HG03442 (cell line): ENCODE data around the gene GRK4.
"Not testable (repeated sequence)": the region's sequence is repeated elsewhere in the genome, so short reads cannot be mapped to it uniquely, and the experiment has no call there.

Experiments
- ATAC-seq: cut with Tn5 transposase; IDR thresholded peaks from one replicate; pipeline ENCODE4 v1.9.1; 2021; ENCODE audit warnings: mild to moderate bottlenecking, moderate library complexity; ENCODE audit not compliant: unreplicated experiment

Gene GRK4

GRCh38 chr4:2941138-2942036, 22.0 kb upstream of the GRK4 start:
- ATAC-seq, result no peak

DNA sequence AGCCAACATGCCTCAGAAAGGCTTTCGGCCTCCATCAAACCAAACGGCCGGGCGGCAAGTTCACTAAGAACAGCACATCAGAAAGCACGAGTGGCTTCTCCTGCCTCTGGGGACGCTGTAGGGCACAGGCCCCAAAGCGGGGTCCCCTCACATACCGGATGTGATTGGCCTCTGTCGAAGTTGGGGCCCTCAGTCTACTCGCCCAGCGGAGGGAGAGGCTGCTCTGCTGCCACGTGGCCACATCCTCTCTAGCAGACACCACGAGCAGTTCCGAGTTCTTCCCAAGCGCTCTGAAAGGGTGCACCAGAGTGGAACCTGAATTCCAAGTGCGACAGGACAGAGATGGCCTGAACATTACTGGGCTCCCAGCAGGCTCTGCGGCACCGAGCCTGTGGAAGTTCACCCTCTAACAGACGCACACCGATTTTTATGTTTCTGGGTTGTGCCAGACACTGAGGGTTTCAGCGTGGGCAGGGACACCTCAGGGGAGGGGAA, 21.3 kb upstream of the GRK4 start:
- no peak for ATAC-seq

DNA sequence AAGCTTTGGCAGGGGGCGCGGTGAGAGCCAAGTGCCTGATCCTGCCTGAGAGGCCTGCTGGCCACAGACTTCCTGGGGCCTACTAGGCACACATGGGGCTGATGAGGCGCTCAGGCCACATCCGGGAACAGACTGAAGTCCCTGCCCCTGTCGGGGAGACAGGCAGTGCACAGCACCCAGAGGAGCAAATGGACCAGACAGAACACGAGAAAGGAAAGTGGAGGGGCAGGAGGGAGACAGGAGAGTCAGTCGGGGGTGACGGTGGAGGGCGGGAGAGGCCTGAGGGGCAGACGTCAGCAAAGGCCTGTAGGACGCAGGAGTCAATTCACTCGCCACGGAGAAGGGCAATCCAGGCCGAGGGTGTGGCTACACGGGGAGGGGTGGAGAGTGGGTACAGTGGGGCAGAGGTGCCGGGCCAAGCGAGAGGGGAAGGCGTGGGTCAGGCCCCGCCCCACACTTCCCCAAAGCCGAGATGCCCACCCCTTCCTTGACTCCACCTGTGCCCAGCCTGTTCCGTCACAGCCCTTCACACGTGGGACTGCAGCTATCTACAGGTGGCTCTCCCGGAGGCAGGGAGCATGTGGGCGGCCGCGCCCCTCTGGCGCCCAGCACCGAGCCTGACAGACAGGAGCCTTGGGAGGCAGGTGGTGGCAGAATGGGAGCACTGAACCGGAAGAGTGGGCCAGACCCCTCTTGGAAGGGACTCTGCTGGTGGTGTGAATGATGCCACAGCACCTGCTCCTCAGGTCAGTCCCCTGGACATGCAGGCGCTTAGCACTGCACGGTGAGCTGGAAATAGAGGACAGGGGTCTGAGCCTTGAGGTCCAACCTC, 20.6 kb upstream of the GRK4 start:
- no peak for ATAC-seq

- no peak for ATAC-seq
Observed at GRCh38 chr4:2943364-2944090, 19.8 kb upstream of the GRK4 start.

- ATAC-seq, result no peak
Observed at GRCh38 chr4:2944091-2944482, 19.3 kb upstream of the GRK4 start.

DNA sequence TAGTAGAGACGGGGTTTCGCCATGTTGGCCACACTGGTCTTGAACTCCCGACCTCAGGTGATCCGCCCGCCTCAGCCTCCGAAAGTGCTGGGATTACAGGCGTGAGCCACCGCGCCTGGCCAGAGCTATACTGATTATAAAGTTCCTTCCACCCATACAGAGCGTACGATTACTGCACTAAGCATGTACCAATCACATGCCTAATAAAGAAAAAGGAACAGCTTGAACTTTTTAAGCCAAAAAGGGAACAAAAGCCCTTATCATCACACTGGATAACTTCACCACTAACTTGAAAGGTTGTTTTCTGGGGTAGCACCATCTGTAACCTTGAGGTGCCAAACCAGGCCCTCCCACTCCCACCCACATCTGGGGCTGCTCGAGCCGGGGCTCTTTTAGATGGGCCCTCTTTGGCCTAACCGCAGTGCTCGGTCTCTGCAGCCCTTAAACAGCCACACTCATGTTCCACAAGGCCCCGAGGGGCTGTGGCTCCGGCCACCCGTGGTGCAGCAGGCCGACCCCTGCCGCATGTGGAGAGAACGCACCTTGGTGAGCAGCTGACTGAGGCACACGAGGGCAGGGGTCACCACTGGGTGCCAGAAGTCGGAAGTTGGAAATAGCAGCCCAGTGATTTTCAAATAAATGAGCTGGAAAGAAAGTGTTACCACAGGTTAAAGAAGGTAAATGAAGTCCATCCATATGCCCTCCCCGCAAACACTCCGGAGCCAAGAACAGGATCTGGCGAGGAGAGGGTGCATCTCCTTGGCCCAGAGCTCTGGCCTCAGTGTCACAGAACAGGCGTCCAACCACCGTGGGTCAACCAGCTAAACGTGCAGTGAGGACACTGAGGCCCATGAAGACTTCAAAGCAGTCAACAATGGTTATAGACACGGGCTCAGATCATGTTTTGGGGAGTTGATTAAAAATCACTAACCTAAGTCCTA, 18.5 kb upstream of the GRK4 start:
- no peak for ATAC-seq

- ATAC-seq, result not testable (repeated sequence)
Observed at GRCh38 chr4:2945619-2946604, 17.5 kb upstream of the GRK4 start.

DNA sequence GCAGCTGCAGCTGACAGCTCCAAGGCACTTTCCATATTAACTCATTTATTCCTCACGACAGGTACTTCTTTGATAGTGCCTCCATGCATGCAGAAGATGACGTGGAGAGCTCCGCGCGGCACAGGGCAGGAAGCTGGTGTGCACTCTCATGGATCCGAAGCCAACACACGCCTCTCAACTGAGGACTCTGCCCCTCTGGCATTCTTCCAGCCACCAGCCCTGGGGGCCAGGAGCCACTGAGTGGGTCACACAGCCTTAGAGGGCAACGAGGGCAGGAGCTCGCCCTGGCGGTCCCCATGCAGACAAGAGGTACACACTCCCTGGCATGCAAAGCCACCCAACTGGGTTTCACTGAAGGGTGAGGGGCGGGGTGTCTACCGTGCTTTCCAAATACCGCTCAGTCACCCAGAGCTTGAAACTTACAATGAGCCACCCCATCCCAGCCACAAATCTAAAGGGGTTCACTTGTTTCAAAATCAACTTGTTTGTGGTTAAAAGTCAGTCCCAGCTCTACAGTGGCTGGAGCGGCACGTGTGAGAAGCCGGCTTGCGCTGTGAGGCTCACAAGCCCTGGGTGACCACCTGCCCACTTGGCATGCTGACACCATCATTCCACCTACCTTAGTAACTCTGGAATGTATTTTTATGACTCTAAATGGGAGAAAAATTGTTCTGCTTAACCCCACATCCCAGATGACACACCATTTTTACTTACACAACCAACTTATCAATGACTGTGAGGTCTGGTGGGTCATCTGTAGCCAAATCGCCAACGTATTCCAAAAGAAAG, 16.4 kb upstream of the GRK4 start:
- ATAC-seq, result no peak

GRCh38 chr4:2947926-2948325, 15.4 kb upstream of the GRK4 start:
- ATAC-seq, result no peak

DNA sequence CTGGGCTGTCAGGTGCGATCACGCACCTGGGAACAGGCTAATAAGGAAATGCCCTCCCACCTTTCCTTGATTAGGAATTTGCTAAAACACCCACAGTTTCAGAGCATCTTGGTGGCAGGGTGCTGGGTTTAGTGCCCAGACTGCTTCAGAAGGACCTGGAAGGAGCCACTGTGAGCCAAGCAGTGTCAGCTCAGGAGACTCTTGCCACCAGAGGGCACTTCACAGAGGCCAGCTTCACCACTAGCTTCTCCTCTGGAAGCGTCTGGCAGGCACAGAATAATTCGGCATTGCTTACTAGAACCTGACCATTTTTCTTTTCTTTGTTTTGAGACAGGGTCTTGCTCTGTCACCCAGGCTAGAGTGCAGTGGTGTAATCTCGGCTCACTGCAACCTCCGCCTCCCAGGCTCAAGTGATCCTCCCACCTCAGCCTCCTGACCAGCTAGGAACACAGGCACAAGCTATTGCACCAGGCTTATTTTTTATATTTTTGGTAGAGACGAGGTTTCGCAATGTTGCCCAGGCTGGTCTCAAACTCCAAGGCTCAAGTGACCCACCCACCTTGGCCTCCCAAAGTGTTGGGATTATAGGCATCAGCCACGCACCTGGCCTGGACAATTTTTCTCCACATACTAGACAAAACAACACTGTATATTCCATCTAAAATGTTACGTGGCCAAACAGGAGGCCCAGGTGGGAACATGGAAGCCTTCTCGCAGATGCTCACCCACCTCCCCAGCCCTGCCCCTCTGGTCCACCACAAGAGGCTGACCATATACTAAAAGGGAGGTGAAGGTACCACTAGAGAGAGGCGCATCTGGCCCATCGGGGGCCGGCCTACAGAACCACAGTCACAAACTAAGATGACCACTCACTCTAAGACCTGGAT, 14.2 kb upstream of the GRK4 start:
- no peak for ATAC-seq

DNA sequence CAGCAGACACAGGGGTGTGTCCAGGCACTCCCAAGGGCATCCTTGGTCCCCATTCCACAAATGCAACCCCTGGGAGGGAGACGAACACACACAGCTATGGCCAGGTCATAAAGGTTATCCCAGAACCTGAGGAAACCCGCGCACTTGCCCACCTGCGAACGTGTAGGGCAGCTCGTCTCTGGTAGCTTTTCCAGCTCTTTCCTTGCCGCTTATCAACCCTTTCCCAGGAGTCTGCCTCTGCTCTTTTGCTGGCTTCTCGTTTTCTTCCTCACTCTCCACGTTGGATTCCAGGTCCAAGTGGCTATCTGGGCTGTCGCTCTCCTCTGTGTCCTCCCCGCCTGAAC, 13.6 kb upstream of the GRK4 start:
- no peak for ATAC-seq

- no peak for ATAC-seq
Observed at GRCh38 chr4:2950221-2950989, 13.0 kb upstream of the GRK4 start.

DNA sequence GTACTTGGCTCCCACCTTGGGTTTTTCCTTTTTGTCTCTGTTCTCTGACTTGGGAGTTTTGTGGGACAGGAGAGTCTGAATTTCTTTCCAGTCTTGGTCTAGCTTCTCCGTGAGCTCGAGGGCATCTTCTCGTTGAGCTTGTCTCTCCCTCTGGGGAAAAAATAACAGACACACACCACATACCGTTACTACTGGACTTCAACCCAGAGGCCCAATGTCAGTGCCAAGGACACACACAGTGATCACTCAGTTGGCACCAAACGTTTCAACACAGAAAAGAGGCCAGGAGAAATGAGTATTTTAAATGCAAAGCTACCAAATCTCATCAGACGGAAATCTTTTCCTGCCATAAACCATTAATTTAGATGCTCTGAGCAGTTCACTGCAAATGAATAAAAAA, 9.9 kb upstream of the GRK4 start:
- no peak for ATAC-seq

GRCh38 chr4:2954358-2955185, 8.8 kb upstream of the GRK4 start:
- peak; percentile 60 for ATAC-seq

DNA sequence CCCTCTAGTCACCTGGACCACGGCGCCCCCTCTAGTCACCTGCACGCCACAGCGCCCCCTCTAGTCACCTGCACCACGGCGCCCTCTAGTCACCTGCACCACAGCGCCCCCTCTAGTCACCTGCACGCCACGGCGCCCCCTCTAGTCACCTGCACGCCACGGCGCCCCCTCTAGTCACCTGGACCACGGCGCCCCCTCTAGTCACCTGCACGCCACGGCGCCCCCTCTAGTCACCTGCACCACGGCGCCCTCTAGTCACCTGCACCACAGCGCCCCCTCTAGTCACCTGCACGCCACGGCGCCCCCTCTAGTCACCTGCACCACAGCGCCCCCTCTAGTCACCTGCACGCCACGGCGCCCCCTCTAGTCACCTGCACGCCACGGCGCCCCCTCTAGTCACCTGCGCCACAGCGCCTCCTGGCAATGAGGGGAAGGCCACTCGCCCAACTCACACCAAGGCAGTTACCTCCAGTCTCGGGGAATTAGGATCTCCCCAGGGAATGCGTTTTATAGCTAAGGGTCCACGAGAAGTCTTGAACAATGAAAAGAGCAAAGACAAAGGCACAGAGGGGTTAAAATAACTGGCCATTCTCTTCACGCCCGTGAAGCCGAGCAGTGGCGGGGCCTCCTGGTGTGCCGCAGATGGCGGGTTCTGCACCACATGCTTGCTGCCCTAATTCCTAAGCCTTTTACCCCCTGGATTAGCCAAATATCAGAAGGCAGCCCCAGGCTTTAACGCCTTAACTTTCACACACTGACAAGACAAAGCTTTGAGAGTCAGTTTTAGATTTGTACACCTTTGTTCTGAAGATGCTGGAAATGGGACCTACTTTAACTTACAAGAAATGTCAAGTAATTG, 8.0 kb upstream of the GRK4 start:
- ATAC-seq, result not testable (repeated sequence)
